HCT116 (cell line): ENCODE measurements around the gene ZNF3.

Experiments used
- EGR1 ChIP-seq: IDR thresholded peaks from 2 replicates; pipeline ENCODE4 v1.6.1; 2012; ENCODE audit warnings: low read depth
- ELF1 ChIP-seq: IDR thresholded peaks from 2 replicates; pipeline ENCODE4 v1.6.1; 2012; ENCODE audit warnings: low read depth, borderline replicate concordance
- EZH2phosphoT487 ChIP-seq: fragments of 200-600 bp; IDR thresholded peaks from 2 replicates; pipeline ENCODE4 v1.6.1; 2018; ENCODE audit warnings: antibody characterized with exemption, borderline replicate concordance
- FOSL1 ChIP-seq: IDR thresholded peaks from 2 replicates; pipeline ENCODE4 v1.6.1; 2012; ENCODE audit warnings: low read depth
- JUND ChIP-seq: IDR thresholded peaks from 2 replicates; pipeline ENCODE4 v1.6.1; 2012
- POLR2A ChIP-seq: IDR thresholded peaks from 2 replicates; pipeline ENCODE4 v1.7.0; 2011; ENCODE audit warnings: borderline replicate concordance; ENCODE audit not compliant: insufficient read depth, insufficient read length; ENCODE audit errors: extremely low read depth
- SP1 ChIP-seq: IDR thresholded peaks from 2 replicates; pipeline ENCODE4 v1.6.1; 2012; ENCODE audit warnings: low read depth
- SRF ChIP-seq: IDR thresholded peaks from 2 replicates; pipeline ENCODE4 v1.6.1; 2012; ENCODE audit warnings: low read depth
- ZNF274 ChIP-seq: fragments of 200-500 bp; sonication (Bioruptor generic); IDR thresholded peaks from 2 replicates; pipeline ENCODE4 v1.6.1; 2014; ENCODE audit warnings: mild to moderate bottlenecking, low read depth, low read length, inconsistent platforms
- TF ChIP-seq, protein P1 (sequence below), 3 experiments: fragments of 200-600 bp in 1 of 3; sonication (generic) in 1 of 3; IDR thresholded peaks in 2 of 3; conservative IDR thresholded peaks in 1 of 3; 2 replicates each; pipeline ENCODE4 v1.5.1; 2012 to 2017; ENCODE audit warnings: low read depth in 2 of 3, low read length in 2 of 3, antibody characterized with exemption in 1 of 3, borderline replicate concordance in 1 of 3, control low read depth in 1 of 3, mild to moderate bottlenecking in 1 of 3, mixed read lengths in 1 of 3, mixed run types in 1 of 3, moderate library complexity in 1 of 3; ENCODE audit not compliant: insufficient read depth in 1 of 3
- TF ChIP-seq, protein P2 (sequence below): IDR thresholded peaks from 2 replicates; pipeline ENCODE4 v1.6.1; 2012

DNA sequence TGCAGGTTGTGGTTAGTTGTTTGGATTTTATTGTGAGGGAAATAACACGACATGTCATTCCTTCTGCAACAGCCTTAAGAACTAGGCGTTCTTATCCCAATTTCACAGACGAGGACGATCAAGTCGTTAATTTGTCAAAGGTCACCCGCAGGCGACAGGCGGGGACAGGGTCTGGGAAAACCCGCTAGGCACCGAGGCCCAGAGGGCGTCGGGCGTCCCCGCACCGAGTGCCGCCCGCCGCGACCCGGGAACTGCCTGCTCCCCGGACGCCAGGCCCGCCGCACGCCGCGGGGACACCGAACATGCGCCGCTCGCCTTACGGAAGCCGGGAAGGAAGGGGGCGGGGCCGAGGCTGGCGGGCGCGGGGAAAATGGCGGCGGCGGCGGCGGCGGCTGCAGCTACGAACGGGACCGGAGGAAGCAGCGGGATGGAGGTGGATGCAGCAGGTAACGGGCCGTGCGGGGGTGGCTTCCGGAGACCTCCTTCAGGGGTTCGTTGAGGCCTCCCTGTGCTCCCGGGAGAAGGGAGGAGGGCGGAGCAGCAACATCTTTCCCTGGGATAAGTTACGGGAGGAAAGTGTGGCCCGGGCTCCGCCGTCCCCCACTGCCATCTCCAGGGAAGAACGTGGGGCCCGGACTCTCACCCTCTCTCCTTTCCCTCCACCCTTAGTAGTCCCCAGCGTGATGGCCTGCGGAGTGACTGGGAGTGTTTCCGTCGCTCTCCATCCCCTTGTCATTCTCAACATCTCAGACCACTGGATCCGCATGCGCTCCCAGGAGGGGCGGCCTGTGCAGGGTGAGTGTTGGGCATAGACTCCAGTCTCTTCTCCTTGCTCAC lies 7.3 kb upstream of the ZNF3 start, which contains the start of gene COPS6:
- TF ChIP-seq EZH2phosphoT487 (no peak), FOSL1 (no peak), ZNF274 (no peak), EGR1 (no peak), JUND (no peak), SP1 (no peak), POLR2A (peak; percentile 88), ELF1 (no peak), SRF (no peak)
- TF ChIP-seq, protein P1, sequence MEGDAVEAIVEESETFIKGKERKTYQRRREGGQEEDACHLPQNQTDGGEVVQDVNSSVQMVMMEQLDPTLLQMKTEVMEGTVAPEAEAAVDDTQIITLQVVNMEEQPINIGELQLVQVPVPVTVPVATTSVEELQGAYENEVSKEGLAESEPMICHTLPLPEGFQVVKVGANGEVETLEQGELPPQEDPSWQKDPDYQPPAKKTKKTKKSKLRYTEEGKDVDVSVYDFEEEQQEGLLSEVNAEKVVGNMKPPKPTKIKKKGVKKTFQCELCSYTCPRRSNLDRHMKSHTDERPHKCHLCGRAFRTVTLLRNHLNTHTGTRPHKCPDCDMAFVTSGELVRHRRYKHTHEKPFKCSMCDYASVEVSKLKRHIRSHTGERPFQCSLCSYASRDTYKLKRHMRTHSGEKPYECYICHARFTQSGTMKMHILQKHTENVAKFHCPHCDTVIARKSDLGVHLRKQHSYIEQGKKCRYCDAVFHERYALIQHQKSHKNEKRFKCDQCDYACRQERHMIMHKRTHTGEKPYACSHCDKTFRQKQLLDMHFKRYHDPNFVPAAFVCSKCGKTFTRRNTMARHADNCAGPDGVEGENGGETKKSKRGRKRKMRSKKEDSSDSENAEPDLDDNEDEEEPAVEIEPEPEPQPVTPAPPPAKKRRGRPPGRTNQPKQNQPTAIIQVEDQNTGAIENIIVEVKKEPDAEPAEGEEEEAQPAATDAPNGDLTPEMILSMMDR (IDR thresholded peaks at IDR 0.05 in 2 of 3, conservative IDR thresholded peaks at IDR 0.05 in 1 of 3; ENCODE audit: borderline replicate concordance in 1 of 3, insufficient read depth in 1 of 3, low read depth in 2 of 3, low read length in 2 of 3), result no peak
- TF ChIP-seq, protein P2, sequence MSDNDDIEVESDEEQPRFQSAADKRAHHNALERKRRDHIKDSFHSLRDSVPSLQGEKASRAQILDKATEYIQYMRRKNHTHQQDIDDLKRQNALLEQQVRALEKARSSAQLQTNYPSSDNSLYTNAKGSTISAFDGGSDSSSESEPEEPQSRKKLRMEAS, result no peak
